Neutrophil (primary cell): ENCODE data around the gene PRDM15.

Experiments
- H3K27ac ChIP-seq: fragments of 200-600 bp; sonication (generic); 2 replicates; pipeline ENCODE4 v1.5.1; 2016; ENCODE audit warnings: mild to moderate bottlenecking, moderate library complexity
- H3K27me3 ChIP-seq: fragments of 200-600 bp; sonication (generic); 2 replicates; pipeline ENCODE4 v1.6.0; 2016; ENCODE audit warnings: mild to moderate bottlenecking
- H3K36me3 ChIP-seq: fragments of 200-600 bp; sonication (generic); 2 replicates; pipeline ENCODE4 v1.5.1; 2017
- H3K4me1 ChIP-seq, 2 experiments: fragments of 200-600 bp in 1 of 2; sonication (generic) in 1 of 2; 1 replicate in 1 of 2; 2 replicates in 1 of 2; pipeline versions ENCODE4 v1.5.1 to v1.6.1; 2013 to 2016; ENCODE audit warnings: low read depth in 1 of 2, low read length in 1 of 2, mild to moderate bottlenecking in 1 of 2, moderate library complexity in 1 of 2; ENCODE audit not compliant: control insufficient read depth in 1 of 2, insufficient read depth in 1 of 2
- H3K4me3 ChIP-seq, 2 experiments: fragments of 200-600 bp in 1 of 2; sonication (generic) in 1 of 2; 1 replicate in 1 of 2; 2 replicates in 1 of 2; pipeline ENCODE4 v1.5.1; 2013 to 2016; ENCODE audit warnings: low read depth in 1 of 2, low read length in 1 of 2, mild to moderate bottlenecking in 1 of 2, moderate library complexity in 1 of 2
- H3K9me3 ChIP-seq: fragments of 200-600 bp; sonication (generic); 2 replicates; pipeline ENCODE4 v1.5.1; 2016
- CTCF ChIP-seq: fragments of 200-600 bp; sonication (generic); IDR thresholded peaks from 2 replicates; pipeline ENCODE4 v1.5.1; 2016; ENCODE audit warnings: antibody characterized with exemption

Gene PRDM15

DNA sequence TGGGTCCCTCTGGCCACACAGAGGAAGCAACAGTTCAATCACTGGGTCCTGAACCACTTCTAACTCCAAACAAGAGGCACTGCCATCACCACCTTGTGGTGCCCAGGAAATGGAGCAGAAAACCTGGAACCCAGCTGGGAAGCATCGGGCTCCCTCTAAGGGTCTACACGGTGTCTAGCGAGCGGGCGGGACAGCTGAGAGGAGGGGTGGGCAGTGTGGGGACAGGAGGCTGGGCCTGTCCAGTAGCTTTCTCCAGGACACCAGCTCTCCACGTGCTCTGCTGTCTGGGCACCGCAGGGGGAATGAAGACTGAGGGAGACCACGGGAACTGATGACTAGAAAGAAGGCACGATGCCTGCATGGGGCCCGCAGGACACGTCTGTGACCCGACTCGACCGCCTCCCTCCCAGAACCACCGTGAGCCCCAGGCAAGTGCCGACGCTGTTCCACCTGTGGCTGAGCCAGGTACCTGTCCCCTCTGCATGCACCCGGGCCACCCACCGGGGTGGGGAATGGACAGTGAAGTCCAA, 5.4 kb upstream of the PRDM15 start:
- Histone ChIP-seq H3K4me1 (peaks cover 3 to 9% of the 10 kb centered on the region in 2 experiments), H3K9me3 (no peaks in the 10 kb centered on the region), H3K4me3 (no peak overlapping the region), H3K27ac (no peak overlapping the region), H3K36me3 (no peaks in the 10 kb centered on the region), H3K27me3 (peaks cover 16% of the 10 kb centered on the region)
- no peak for TF ChIP-seq CTCF

- Histone ChIP-seq H3K27ac (no peak overlapping the region), H3K4me3 (no peak overlapping the region), H3K4me1 (peaks cover 5 to 11% of the 10 kb centered on the region in 2 experiments), H3K9me3 (no peaks in the 10 kb centered on the region), H3K27me3 (peaks cover 19% of the 10 kb centered on the region), H3K36me3 (no peaks in the 10 kb centered on the region)
- no peak for TF ChIP-seq CTCF
Observed at GRCh38 chr21:41883582-41883981, 4.4 kb upstream of the PRDM15 start.

DNA sequence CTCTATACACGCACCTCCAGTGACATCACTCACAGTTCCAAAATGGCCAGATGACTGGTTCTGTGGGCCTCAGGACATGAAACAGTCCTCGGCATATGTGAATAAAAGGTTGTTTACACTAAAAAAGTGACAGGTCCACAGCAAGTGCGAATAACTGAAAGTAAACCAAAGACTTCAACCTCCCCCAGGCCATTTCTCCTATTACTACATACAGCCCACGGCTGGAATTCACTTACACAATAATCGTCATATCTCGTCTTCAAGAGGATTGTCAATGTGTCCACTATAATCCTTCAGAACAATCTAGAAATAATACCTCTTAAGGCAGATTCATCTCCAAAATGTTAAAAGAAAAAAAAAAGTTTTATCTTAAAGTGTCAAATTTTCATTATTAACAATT, 1.9 kb upstream of the PRDM15 start:
- Histone ChIP-seq H3K36me3 (no peaks in the 10 kb centered on the region), H3K4me3 (no peak overlapping the region), H3K4me1 (peaks cover 13 to 21% of the 10 kb centered on the region in 2 experiments)

GRCh38 chr21:41880153-41880552, 1.0 kb upstream of the PRDM15 start:
- Histone ChIP-seq H3K27ac (no peak overlapping the region), H3K4me3 (no peak overlapping the region), H3K27me3 (peaks cover 25% of the 10 kb centered on the region), H3K36me3 (no peaks in the 10 kb centered on the region), H3K4me1 (peaks cover 13 to 17% of the 10 kb centered on the region in 2 experiments), H3K9me3 (no peaks in the 10 kb centered on the region)
- no peak for TF ChIP-seq CTCF

More for the DNA sequence above, 1.9 kb upstream of the PRDM15 start:
- no peak for TF ChIP-seq CTCF
- no peak overlapping the region for H3K27ac ChIP-seq
- H3K9me3 ChIP-seq: no peaks in the 10 kb centered on the region
- H3K27me3 ChIP-seq: peaks cover 33% of the 10 kb centered on the region

GRCh38 chr21:41878831-41879189, 334 bp downstream of the PRDM15 start:
- TF ChIP-seq CTCF: no peak
- Histone ChIP-seq H3K27me3 (peaks cover 20% of the 10 kb centered on the region), H3K4me1 (peaks cover 13 to 14% of the 10 kb centered on the region in 2 experiments), H3K36me3 (no peaks in the 10 kb centered on the region), H3K9me3 (no peaks in the 10 kb centered on the region), H3K27ac (no peak overlapping the region), H3K4me3 (peak overlapping the region; percentile 52 to 57)
